ENCODE measurements around the gene HIVEP3. TPM values are rescaled to one million over a fixed set of nuclear protein-coding genes. Genes with fewer than 3 reads are reported as not detected.

HIVEP3 gene
- total RNA-seq, 1 donor from 2014 or later: 76.7 TPM

DNA sequence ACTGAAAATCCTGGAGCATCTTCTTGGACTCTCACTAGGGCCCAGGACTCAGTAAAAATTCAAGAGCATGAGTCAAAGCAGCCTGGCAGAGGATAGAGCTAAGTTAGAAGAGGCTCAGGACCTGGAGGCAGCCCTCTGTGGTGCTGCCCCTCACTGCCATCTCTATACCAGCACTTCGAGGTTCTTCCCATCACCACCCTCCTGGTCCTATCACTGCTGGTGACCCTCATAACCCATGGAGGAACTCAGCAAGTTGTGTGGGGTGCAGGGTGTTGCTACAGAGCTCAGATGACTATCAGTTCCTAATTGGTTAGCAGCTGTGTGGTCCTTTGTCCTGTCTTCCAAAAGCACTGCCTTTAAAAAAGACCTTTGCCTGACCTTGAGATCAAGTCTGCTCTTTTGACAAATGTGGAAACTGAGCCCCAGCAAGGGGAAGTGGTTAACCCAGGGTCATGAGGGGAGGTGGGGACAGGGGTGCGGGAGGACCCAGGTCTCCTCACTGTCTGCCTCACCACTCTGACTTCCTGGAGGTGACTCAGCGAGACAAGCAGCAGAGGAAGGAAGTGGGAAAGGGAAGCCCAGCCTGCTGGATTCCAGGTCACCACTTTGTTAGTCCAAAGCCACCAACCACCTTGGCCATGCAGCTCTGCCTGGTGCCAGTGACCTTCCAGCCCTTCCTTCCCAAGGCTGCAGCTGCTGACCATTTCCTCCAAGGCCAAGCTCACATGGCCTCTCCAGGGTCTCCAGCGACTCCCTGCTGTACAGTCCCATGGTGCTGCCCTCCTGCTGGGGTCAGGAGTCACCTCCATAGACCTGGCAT, 234.8 kb downstream of the HIVEP3 start:
- peak; percentile 50 for DNase-seq (ENCODE audit: low spot score)
- intact Hi-C loops (cut with micrococcal nuclease): loop anchor here (1.0 to 2.0 kb wide), 4 partner anchors 11 to 45 kb away; no protein-coding TSS in a partner anchor
- Mint-ChIP-seq H3K4me3 (peak overlapping the region; percentile 54), H3K4me1 (ENCODE audit: low read depth) (peaks cover 99% of the 10 kb centered on the region), H3K9me3 (peaks cover 4% of the 10 kb centered on the region), H3K36me3 (ENCODE audit: low read depth) (peaks cover 6% of the 10 kb centered on the region), H3K27me3 (ENCODE audit: insufficient read depth) (no peaks in the 10 kb centered on the region), H3K27ac (peak overlapping the region; percentile 75)

DNA sequence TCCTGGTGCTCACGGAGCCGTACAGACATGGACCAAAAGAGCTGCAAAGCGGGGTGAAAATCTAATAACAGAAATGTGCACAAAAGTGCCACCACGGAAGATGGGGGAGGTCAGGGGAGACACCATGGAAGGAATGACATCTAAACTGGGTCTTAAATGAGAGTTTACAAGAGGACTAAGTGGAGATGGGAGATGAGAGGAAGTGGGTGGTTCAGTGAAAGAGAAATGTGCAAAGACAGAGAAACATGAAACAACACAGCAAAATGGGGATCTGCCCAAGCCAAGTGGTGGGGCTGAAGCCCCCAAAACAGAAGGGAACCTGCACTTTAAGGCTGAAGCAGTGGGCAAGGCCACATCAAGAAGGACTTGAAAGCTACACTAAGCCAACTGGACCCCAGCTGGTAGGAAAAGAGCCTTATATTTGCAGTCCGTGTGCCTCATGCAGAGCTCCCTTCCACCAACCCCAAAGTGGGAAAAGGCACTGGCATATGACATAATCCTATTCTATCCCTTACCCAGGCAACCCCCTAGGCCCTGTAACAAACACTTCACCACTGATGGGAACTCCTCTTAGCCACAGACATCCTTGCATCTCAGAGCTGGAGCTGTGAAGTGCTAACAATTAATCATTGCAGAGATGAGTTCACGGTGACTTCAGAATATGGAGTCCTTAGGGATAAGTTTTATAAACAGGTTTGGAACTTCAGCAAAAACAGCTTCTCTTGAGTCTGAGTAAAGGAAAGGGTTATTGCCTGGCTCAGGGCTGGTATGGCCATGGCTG, 235.7 kb downstream of the HIVEP3 start:
- Mint-ChIP-seq H3K4me3 (peak overlapping the region; percentile 54), H3K4me1 (ENCODE audit: low read depth) (peaks cover 99% of the 10 kb centered on the region), H3K9me3 (peaks cover 4% of the 10 kb centered on the region), H3K27me3 (ENCODE audit: insufficient read depth) (no peaks in the 10 kb centered on the region), H3K36me3 (ENCODE audit: low read depth) (peaks cover 6% of the 10 kb centered on the region), H3K27ac (peak overlapping the region; percentile 75)
- intact Hi-C loops (cut with micrococcal nuclease): loop anchor here (1.0 to 2.0 kb wide), 2 partner anchors 10 to 16 kb away; no protein-coding TSS in a partner anchor
- no peak for DNase-seq (ENCODE audit: low spot score)

DNA sequence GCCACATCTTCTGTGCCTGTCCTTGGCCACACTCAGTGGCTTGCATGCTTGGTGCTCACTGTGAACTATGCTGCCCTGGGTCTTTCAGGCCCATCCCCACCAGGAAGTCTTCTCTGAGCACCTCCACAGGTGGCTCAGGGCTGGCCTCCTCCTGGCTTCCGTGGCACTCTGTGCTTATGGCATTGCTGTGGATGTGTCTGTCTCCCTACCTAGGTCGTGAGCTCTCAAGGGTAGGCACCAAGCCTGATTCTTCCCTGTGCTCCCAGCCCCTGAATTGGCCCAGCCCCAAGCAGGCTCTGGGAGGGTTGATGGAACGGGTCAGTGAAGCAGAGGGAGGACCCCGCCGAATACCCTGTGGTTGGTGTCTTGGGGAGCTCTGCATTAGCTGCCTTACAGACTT, 236.6 kb downstream of the HIVEP3 start:
- Mint-ChIP-seq H3K9me3 (peaks cover 4% of the 10 kb centered on the region), H3K4me1 (ENCODE audit: low read depth) (peaks cover 99% of the 10 kb centered on the region), H3K27ac (peak overlapping the region; percentile 65), H3K4me3 (no peak overlapping the region), H3K36me3 (ENCODE audit: low read depth) (peaks cover 10% of the 10 kb centered on the region), H3K27me3 (ENCODE audit: insufficient read depth) (no peaks in the 10 kb centered on the region)
- intact Hi-C loops (cut with micrococcal nuclease): loop anchor here (2.0 kb wide), 1 partner anchor 15 kb away; no protein-coding TSS in a partner anchor
- DNase-seq (ENCODE audit: low spot score): no peak

DNA sequence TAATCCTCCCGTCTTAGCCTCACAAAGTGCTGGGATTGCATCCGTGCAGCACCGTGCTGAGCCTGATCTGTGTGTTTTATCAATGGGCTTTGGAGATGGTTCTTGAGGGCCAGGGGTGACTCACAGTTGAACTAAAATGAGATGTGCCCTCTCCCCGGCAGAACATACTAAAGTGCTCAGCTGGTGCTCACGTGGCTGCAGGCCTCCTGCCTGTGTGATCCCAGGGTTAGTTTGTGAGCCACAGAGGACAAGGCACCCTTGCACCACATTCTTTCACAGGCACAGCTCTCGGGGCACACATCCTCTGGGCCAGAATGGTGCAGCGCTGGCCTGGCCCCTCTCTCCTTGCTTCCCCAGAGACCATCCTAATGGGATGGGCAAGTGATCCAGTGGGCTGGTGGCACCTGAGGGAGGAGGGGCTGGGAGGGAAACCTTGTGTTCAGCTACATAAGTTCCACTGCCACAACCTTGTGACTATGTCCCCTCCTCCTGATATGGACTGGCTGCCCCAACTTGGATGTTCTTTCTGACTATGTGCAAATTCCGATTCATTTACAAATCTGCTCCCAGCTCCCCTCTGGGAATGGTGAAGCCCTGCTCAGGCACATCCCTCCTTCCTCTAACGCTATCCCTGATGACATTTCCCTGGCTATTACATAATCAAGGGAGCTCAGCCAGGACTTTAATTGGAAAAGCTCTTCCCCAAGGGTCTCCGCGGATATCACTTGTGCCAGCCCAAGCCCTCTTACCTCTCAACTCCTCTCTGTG, 237.2 kb downstream of the HIVEP3 start:
- Mint-ChIP-seq H3K36me3 (ENCODE audit: low read depth) (peaks cover 9% of the 10 kb centered on the region), H3K9me3 (no peaks in the 10 kb centered on the region), H3K27ac (peak overlapping the region; percentile 65), H3K4me3 (peak overlapping the region; percentile 23), H3K4me1 (ENCODE audit: low read depth) (peaks cover 99% of the 10 kb centered on the region), H3K27me3 (ENCODE audit: insufficient read depth) (no peaks in the 10 kb centered on the region)
- DNase-seq (ENCODE audit: low spot score): no peak
- intact Hi-C loops (cut with micrococcal nuclease): loop anchor here (2.0 kb wide), 1 partner anchor 15 kb away; no protein-coding TSS in a partner anchor

DNA sequence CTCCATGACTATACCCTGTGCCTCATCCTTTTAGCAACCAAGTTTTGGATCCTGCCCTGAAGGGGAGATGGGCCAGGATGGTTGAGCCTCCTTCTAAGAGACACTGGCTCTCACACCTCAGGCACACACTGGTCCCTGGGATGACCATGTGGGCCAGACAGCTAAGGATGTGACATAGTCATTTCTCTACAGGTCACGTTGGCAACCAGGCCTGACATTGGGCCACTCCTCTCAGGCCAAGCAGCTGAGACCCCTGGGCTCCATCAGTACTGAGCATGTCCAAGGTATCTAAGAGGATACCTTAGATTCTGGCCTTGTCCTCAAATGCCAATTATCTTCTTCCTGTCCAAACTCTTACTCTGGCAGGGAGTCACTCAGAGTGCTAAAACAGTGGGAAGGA, 238.7 kb downstream of the HIVEP3 start:
- H3K4me3 Mint-ChIP-seq: no peak overlapping the region
- intact Hi-C loops (cut with micrococcal nuclease): no loop called here
- H3K27ac Mint-ChIP-seq: peak overlapping the region; percentile 16
- H3K4me1 Mint-ChIP-seq (ENCODE audit: low read depth): peaks cover 97% of the 10 kb centered on the region
- DNase-seq (ENCODE audit: low spot score): no peak
- no peaks in the 10 kb centered on the region for H3K9me3 Mint-ChIP-seq
- H3K36me3 Mint-ChIP-seq (ENCODE audit: low read depth): peaks cover 8% of the 10 kb centered on the region
- H3K27me3 Mint-ChIP-seq (ENCODE audit: insufficient read depth): no peaks in the 10 kb centered on the region

DNA sequence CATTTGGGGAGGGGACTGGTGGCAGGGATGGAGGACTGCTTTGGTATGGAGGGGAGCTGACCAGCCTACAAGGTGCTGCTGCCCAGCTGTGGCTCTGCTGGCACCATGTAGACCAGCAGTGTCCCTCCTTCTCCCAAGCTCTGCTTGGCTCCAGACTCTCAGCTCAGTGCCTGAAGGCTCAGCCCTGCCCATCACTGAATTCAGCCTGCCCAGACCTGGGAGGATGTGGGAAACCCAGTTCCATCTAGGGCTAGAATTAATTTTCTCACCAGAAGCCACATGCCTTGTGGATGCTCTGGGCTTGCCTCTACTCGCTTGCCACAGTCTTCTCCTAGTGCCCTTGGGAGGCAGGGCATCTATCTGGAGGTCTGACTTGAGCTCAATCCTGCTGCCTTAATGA, 239.2 kb downstream of the HIVEP3 start:
- Mint-ChIP-seq H3K4me3 (no peak overlapping the region), H3K27me3 (ENCODE audit: insufficient read depth) (no peaks in the 10 kb centered on the region), H3K9me3 (no peaks in the 10 kb centered on the region), H3K27ac (peak overlapping the region; percentile 16), H3K4me1 (ENCODE audit: low read depth) (peaks cover 97% of the 10 kb centered on the region), H3K36me3 (ENCODE audit: low read depth) (peaks cover 8% of the 10 kb centered on the region)
- intact Hi-C loops (cut with micrococcal nuclease): no loop called here
- no peak for DNase-seq (ENCODE audit: low spot score)

DNA sequence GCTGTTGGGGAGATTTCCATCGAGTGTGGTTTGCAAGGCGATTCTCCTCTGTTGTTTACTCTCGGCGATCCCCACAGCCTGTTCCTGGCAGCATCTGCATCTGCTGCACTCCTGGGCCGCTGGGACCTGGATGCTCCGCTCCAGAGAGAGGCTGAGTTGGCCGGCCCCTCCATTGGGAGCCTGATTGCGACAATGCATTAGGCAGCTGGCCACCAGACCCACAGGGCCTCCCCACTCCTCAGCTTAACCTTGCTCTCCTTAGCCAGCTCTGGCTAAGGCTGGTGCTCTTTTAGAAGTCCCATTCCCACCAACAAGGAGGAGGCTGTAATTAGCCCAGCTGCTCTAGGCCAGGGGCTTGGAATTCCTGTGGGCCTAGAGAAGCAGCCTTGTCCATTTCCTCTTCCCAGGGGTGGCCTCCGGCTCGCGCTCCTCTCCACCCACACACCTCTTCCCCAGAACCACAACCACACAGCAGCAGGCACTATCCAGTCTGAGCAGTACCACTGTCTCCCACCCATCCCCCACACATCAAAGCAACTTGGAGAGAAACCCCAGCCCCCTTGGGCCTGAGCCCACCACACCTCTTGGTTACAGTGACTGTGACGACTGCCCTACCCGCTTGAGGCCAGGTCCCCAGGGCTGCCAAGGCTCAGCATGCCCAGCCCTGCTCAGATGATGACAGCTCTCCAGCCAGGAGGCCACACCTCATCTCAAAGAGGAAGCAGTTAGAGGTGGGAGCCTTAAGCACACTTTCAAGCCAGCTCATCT, 240.4 kb downstream of the HIVEP3 start:
- peaks cover 8% of the 10 kb centered on the region for H3K36me3 Mint-ChIP-seq (ENCODE audit: low read depth)
- no peaks in the 10 kb centered on the region for H3K9me3 Mint-ChIP-seq
- H3K27me3 Mint-ChIP-seq (ENCODE audit: insufficient read depth): no peaks in the 10 kb centered on the region
- H3K4me3 Mint-ChIP-seq: peak overlapping the region; percentile 15
- DNase-seq (ENCODE audit: low spot score): peak; percentile 28
- H3K27ac Mint-ChIP-seq: peak overlapping the region; percentile 74
- H3K4me1 Mint-ChIP-seq (ENCODE audit: low read depth): peaks cover 97% of the 10 kb centered on the region
- intact Hi-C loops (cut with micrococcal nuclease): no loop called here

DNA sequence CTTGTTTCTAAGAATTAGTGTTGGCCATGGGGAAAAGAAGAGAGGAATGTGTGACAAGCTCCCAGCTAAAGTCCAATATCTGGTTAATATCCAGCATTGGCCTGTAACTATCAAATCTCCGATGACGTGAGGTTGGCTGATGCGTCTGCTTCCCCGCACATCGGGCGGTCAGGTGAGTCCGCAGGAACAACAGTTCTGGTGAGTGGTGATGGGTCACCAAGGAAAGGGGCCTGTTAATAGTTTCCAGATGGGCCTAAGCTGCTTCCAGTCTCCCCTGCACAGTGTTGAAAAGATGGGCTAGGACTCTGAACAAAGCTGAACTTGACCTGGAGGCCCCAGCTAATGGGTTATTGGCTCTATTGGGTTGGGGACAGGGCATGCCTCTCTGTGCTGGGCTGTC, 241.1 kb downstream of the HIVEP3 start:
- DNase-seq (ENCODE audit: low spot score): no peak
- Mint-ChIP-seq H3K4me1 (ENCODE audit: low read depth) (peaks cover 97% of the 10 kb centered on the region), H3K36me3 (ENCODE audit: low read depth) (peaks cover 8% of the 10 kb centered on the region), H3K4me3 (no peak overlapping the region), H3K9me3 (no peaks in the 10 kb centered on the region), H3K27me3 (ENCODE audit: insufficient read depth) (no peaks in the 10 kb centered on the region), H3K27ac (peak overlapping the region; percentile 74)
- intact Hi-C loops (cut with micrococcal nuclease): no loop called here

DNA sequence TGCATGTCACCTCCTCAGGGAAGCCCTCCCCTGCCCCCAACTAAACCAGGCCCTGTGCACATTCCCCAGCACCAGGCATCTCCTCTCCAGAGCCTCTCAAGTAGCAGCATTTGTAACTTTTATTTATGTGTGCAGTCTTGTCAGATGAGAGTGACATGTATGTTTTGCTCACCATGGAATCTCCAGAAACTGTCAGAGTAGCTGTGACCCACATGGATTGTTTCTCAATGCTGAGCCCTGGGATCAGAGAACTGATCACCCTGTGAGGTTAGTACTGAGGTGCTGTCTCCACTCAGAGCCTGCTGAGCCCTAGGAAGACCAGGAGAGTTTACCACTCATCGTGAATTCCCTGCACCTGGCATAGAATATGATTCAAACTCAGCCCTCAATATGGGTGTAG, 243.3 kb downstream of the HIVEP3 start:
- Mint-ChIP-seq H3K27ac (peak overlapping the region; percentile 75), H3K4me1 (ENCODE audit: low read depth) (peaks cover 95% of the 10 kb centered on the region), H3K36me3 (ENCODE audit: low read depth) (peaks cover 8% of the 10 kb centered on the region), H3K27me3 (ENCODE audit: insufficient read depth) (no peaks in the 10 kb centered on the region), H3K9me3 (no peaks in the 10 kb centered on the region), H3K4me3 (peak overlapping the region; percentile 32)
- DNase-seq (ENCODE audit: low spot score): no peak
- intact Hi-C loops (cut with micrococcal nuclease): no loop called here

DNA sequence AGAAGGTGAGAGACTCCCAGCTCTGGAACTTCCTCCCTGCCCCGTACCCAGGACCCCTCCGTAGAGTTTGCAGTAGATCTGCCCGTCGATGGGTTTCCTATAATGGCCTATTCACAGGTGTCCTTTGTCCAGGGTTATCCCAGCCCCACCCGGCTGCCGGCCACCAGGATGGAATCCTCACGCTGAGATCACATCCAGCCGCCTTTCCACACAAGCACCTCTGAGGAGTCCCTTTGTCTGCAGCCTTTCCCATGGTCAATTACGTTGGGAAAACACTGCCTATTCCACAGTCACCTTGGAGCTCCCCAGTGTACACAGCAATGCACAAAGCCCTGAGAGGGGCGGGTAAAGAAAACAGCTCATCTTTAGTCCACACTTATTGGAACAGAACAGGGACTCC, 244.2 kb downstream of the HIVEP3 start:
- DNase-seq (ENCODE audit: low spot score): no peak
- Mint-ChIP-seq H3K4me1 (ENCODE audit: low read depth) (peaks cover 94% of the 10 kb centered on the region), H3K36me3 (ENCODE audit: low read depth) (peaks cover 8% of the 10 kb centered on the region), H3K27me3 (ENCODE audit: insufficient read depth) (no peaks in the 10 kb centered on the region), H3K4me3 (peak overlapping the region; percentile 70), H3K9me3 (no peaks in the 10 kb centered on the region), H3K27ac (peak overlapping the region; percentile 75)
- intact Hi-C loops (cut with micrococcal nuclease): no loop called here

DNA sequence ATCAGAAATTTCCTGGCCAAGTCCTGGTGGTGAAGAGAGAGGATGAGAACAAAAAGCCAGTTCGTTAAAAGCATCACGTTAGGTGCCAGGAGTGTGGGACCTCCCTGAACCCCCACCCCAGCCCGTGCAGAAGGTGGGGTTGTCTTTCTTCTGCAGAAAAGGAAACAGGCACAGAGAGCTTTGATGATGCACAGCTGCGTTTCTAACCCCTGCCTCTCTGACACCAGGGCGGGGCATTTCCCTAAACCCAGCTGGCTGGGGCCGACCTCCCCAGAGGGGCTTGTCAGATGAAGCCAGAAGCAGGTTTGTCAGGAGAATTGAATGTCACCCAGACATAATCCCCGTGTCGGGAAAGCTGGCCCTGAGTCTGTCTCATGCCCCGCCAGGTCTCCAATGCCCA, 244.9 kb downstream of the HIVEP3 start:
- Mint-ChIP-seq H3K4me1 (ENCODE audit: low read depth) (peaks cover 94% of the 10 kb centered on the region), H3K27me3 (ENCODE audit: insufficient read depth) (no peaks in the 10 kb centered on the region), H3K9me3 (no peaks in the 10 kb centered on the region), H3K27ac (peak overlapping the region; percentile 97), H3K36me3 (ENCODE audit: low read depth) (peaks cover 8% of the 10 kb centered on the region), H3K4me3 (peak overlapping the region; percentile 70)
- DNase-seq (ENCODE audit: low spot score): peak; percentile 47
- intact Hi-C loops (cut with micrococcal nuclease): loop anchor here (1.0 kb wide), 2 partner anchors 9 to 54 kb away; no protein-coding TSS in a partner anchor

DNA sequence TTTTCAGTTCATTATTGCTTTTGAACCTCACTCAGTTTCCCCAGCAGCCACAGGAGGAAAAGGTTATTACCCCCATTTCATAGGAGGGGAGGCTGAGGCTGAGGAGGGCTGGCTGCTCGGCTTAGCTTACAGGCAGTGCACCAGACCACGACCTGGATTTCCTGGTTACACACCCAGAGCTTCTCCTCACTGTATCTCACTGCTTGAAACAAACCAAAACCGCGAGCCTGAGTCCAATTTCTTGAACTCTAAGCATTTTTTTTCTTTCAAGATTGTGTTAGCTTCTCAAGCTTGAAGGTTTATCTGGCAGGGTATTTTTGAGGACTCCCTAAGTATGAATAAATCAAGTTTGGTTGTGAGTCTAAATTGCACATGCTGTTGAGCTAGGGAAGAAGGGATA, 245.3 kb downstream of the HIVEP3 start:
- Mint-ChIP-seq H3K4me3 (peak overlapping the region; percentile 70), H3K9me3 (no peaks in the 10 kb centered on the region), H3K4me1 (ENCODE audit: low read depth) (peaks cover 94% of the 10 kb centered on the region), H3K27ac (peak overlapping the region; percentile 97), H3K36me3 (ENCODE audit: low read depth) (peaks cover 8% of the 10 kb centered on the region), H3K27me3 (ENCODE audit: insufficient read depth) (no peaks in the 10 kb centered on the region)
- intact Hi-C loops (cut with micrococcal nuclease): loop anchor here (1.0 kb wide), 2 partner anchors 10 to 55 kb away; no protein-coding TSS in a partner anchor
- peak; percentile 57 for DNase-seq (ENCODE audit: low spot score)

Measured in activated T-helper 1 cell treated with anti-CD3 and anti-CD28 coated beads, Interleukin-12 subunit alpha, Interleukin-12 subunit beta, Interleukin-2, Interleukin-4 antibody, amounts not matched to agents 30 ng/mL and 10 ng/mL and 1 ng/mL, durations not matched to agents 14 hours and 24 hours and 36 hours (primary cell).